Peyer's patch (tissue), 4 donors: Measurements from ENCODE around the gene DPYD.

Source experiments
- POLR2A ChIP-seq, 2 donors: fragments of 450-650 bp; IDR thresholded peaks; one replicate each; pipeline ENCODE4 v1.5.1; 2017; ENCODE audit warnings: antibody characterized with exemption in 2 of 2, mild to moderate bottlenecking in 2 of 2, moderate library complexity in 2 of 2
- TF ChIP-seq, protein P1 (sequence below), 6 experiments: fragments of 450-650 bp in 4 of 6; fragments of 200-600 bp in 2 of 6; sonication (generic) in 1 of 6; IDR thresholded peaks; one replicate each; pipeline ENCODE4 v1.5.1; 2017 to 2019; ENCODE audit warnings: antibody characterized with exemption in 6 of 6, mild to moderate bottlenecking in 3 of 6, moderate library complexity in 1 of 6

- no peak for TF ChIP-seq POLR2A (IDR thresholded peaks at IDR 0.05)
- TF ChIP-seq, protein P1, sequence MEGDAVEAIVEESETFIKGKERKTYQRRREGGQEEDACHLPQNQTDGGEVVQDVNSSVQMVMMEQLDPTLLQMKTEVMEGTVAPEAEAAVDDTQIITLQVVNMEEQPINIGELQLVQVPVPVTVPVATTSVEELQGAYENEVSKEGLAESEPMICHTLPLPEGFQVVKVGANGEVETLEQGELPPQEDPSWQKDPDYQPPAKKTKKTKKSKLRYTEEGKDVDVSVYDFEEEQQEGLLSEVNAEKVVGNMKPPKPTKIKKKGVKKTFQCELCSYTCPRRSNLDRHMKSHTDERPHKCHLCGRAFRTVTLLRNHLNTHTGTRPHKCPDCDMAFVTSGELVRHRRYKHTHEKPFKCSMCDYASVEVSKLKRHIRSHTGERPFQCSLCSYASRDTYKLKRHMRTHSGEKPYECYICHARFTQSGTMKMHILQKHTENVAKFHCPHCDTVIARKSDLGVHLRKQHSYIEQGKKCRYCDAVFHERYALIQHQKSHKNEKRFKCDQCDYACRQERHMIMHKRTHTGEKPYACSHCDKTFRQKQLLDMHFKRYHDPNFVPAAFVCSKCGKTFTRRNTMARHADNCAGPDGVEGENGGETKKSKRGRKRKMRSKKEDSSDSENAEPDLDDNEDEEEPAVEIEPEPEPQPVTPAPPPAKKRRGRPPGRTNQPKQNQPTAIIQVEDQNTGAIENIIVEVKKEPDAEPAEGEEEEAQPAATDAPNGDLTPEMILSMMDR (IDR thresholded peaks at IDR 0.05), result no peak
Observed at GRCh38 chr1:97791251-97791650, 129.6 kb downstream of the DPYD start.
